SK-N-SH treated with all-trans-retinoic acid at 6 μM for 48 hours (cell line): Measurements from ENCODE around the gene KIF12.

Source experiments
- ATAC-seq: fragments of 200-7000 bp; cut with Tn5 transposase; 3 replicates; pipeline ENCODE4 v1.9.1; 2020; ENCODE audit warnings: mild to moderate bottlenecking, moderate library complexity
- ARNTL ChIP-seq: fragments of 450-650 bp; formaldehyde crosslinking; IDR thresholded peaks from 2 replicates; pipeline ENCODE4 v1.5.0; 2020; ENCODE audit warnings: low read depth, mild to moderate bottlenecking, moderate library complexity, borderline replicate concordance
- BACH2 ChIP-seq: fragments of 250-450 bp; sonication (Bioruptor Pico); IDR thresholded peaks from 2 replicates; pipeline ENCODE4 v1.9.0; 2021; ENCODE audit warnings: mild to moderate bottlenecking, borderline replicate concordance
- CREB5 ChIP-seq: fragments of 250-450 bp; sonication (Bioruptor Pico); IDR thresholded peaks from 2 replicates; pipeline ENCODE4 v1.5.1; 2020; ENCODE audit warnings: low read depth, mild to moderate bottlenecking, moderate library complexity
- CSDC2 ChIP-seq: fragments of 250-450 bp; sonication (Bioruptor Pico); IDR thresholded peaks from 2 replicates; pipeline ENCODE4 v1.5.0; 2020; ENCODE audit warnings: mild to moderate bottlenecking, moderate library complexity
- CSRNP3 ChIP-seq: fragments of 250-450 bp; sonication (Bioruptor Pico); IDR thresholded peaks from 2 replicates; pipeline ENCODE4 v1.5.1; 2021; ENCODE audit warnings: mild to moderate bottlenecking, moderate library complexity
- ESRRG ChIP-seq: fragments of 250-450 bp; sonication (Bioruptor Pico); IDR thresholded peaks from 2 replicates; pipeline ENCODE4 v1.6.1; 2021; ENCODE audit warnings: mild to moderate bottlenecking
- GLIS3 ChIP-seq: fragments of 250-450 bp; sonication (Bioruptor Pico); IDR thresholded peaks from 2 replicates; pipeline ENCODE4 v1.5.0; 2020; ENCODE audit warnings: mild to moderate bottlenecking, moderate library complexity
- ISL1 ChIP-seq: fragments of 250-450 bp; sonication (Bioruptor Pico); IDR thresholded peaks from 2 replicates; pipeline ENCODE4 v2.1.2; 2022; ENCODE audit warnings: mild to moderate bottlenecking, moderate library complexity
- OSR1 ChIP-seq: fragments of 250-450 bp; sonication (Bioruptor Pico); IDR thresholded peaks from 2 replicates; pipeline ENCODE4 v1.8.0; 2022; ENCODE audit warnings: moderate library complexity, mild to moderate bottlenecking, inconsistent platforms
- POU6F1 ChIP-seq: fragments of 250-450 bp; sonication (Bioruptor Pico); IDR thresholded peaks from 2 replicates; pipeline ENCODE4 v1.8.0; 2021; ENCODE audit warnings: low read depth, mild to moderate bottlenecking, moderate library complexity, borderline replicate concordance
- RARB ChIP-seq: fragments of 250-450 bp; sonication (Bioruptor Pico); IDR thresholded peaks from 2 replicates; pipeline ENCODE4 v1.8.0; 2021; ENCODE audit warnings: mild to moderate bottlenecking, moderate library complexity
- SNAI2 ChIP-seq: fragments of 250-450 bp; sonication (Bioruptor Pico); IDR thresholded peaks from 2 replicates; pipeline ENCODE4 v1.5.0; 2020; ENCODE audit warnings: mild to moderate bottlenecking, moderate library complexity
- TCF4 ChIP-seq: fragments of 250-450 bp; sonication (Bioruptor Pico); IDR thresholded peaks from 2 replicates; pipeline ENCODE4 v1.8.0; 2021; ENCODE audit warnings: mild to moderate bottlenecking, moderate library complexity, borderline replicate concordance
- TOX ChIP-seq: fragments of 250-450 bp; sonication (Bioruptor Pico); IDR thresholded peaks from 2 replicates; pipeline ENCODE4 v1.8.0; 2021; ENCODE audit warnings: mild to moderate bottlenecking, moderate library complexity, borderline replicate concordance
- TSHZ2 ChIP-seq: fragments of 250-450 bp; sonication (Bioruptor Pico); IDR thresholded peaks from 2 replicates; pipeline ENCODE4 v1.5.0; 2020; ENCODE audit warnings: mild to moderate bottlenecking, moderate library complexity
- ZC3H10 ChIP-seq: fragments of 250-450 bp; sonication (Bioruptor Pico); IDR thresholded peaks from 2 replicates; pipeline ENCODE4 v1.5.1; 2021; ENCODE audit warnings: mild to moderate bottlenecking, moderate library complexity
- ZFP3 ChIP-seq: fragments of 250-450 bp; sonication (Bioruptor Pico); IDR thresholded peaks from 2 replicates; pipeline ENCODE4 v1.5.0; 2020; ENCODE audit warnings: mild to moderate bottlenecking, moderate library complexity
- ZFP30 ChIP-seq: fragments of 450-650 bp; formaldehyde crosslinking; IDR thresholded peaks from 2 replicates; pipeline ENCODE4 v1.5.0; 2022; ENCODE audit warnings: mild to moderate bottlenecking, moderate library complexity
- ZNF70 ChIP-seq: fragments of 450-650 bp; formaldehyde crosslinking; IDR thresholded peaks from 2 replicates; pipeline ENCODE4 v1.5.0; 2020; ENCODE audit warnings: mild to moderate bottlenecking, moderate library complexity
- ZNF8 ChIP-seq: fragments of 450-650 bp; formaldehyde crosslinking; IDR thresholded peaks from 2 replicates; pipeline ENCODE4 v1.5.0; 2020; ENCODE audit warnings: mild to moderate bottlenecking, moderate library complexity

KIF12 gene

GRCh38 chr9:114099669-114100270 is 678 bp upstream of the KIF12 start:
- no peak for ATAC-seq
- no peak for TF ChIP-seq TSHZ2
- TF ChIP-seq ISL1 (CRISPR knock-in tag) = no peak
- TF ChIP-seq RARB (CRISPR knock-in tag) = no peak
- TF ChIP-seq ARNTL = no peak
- TF ChIP-seq POU6F1 = no peak
- TF ChIP-seq ZNF70 (CRISPR knock-in tag) = no peak
- TF ChIP-seq OSR1 (CRISPR knock-in tag) = no peak
- no peak for TF ChIP-seq CSRNP3 (CRISPR knock-in tag)
- TF ChIP-seq CSDC2 = no peak
- no peak for TF ChIP-seq ESRRG
- TF ChIP-seq SNAI2 = no peak
- TF ChIP-seq ZC3H10 (CRISPR knock-in tag) = no peak
- no peak for TF ChIP-seq TOX
- TF ChIP-seq TCF4 (CRISPR knock-in tag) = no peak
- TF ChIP-seq ZFP30 (CRISPR knock-in tag) = no peak
- TF ChIP-seq CREB5 (CRISPR knock-in tag) = no peak
- no peak for TF ChIP-seq BACH2 (CRISPR knock-in tag)
- TF ChIP-seq ZNF8 (CRISPR knock-in tag) = no peak
- no peak for TF ChIP-seq GLIS3
- TF ChIP-seq ZFP3 = no peak

GRCh38 chr9:114098021-114098935 is 814 bp downstream of the KIF12 start:
- peak; percentile 73 for ATAC-seq
- TF ChIP-seq RARB (CRISPR knock-in tag) (no peak), TSHZ2 (no peak), ZNF8 (CRISPR knock-in tag) (no peak), GLIS3 (no peak), CSRNP3 (CRISPR knock-in tag) (no peak), ESRRG (no peak)
- TF ChIP-seq, all 23 proteins: peak for 0
